ENCODE data around the gene PRCC.
A peak's percentile ranks its signal among the peaks of the same experiment; 100 is the strongest.

The PRCC gene

DNA sequence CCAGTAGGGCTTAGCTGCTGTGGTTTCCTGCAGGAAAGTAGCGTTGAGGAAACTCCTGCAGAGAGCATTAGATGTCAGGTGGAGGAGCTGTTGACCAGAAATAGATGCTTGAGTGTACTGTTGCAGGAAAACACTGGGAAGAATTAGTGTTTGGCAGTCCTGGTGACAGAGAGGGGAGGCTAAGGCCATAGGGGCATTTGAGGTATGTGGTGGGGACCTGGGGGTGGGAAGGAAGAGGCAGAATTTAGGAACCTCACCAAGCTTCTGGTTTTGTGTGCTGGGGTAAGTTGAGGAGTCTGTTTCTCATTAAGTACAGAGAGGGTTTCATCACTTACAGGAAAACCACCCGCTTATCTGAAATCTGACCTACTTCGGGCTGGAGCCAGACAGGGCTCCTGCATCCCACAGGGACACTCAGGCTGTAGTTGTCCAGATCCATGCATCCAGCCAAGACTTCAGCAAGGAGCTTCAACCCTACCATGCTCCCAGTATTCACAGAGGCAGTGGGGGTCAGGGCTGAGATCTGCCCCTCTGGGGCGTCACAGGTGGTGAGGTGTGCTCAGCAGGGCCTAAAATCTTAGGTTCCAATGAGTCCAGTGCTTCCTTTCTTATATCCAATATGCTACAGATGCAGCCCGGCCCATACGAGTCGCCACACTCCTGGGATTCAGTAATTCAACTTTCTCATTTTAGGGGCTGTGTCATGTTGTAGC, 34.2 kb downstream of the PRCC start:
- no peak for DNase-seq

DNA sequence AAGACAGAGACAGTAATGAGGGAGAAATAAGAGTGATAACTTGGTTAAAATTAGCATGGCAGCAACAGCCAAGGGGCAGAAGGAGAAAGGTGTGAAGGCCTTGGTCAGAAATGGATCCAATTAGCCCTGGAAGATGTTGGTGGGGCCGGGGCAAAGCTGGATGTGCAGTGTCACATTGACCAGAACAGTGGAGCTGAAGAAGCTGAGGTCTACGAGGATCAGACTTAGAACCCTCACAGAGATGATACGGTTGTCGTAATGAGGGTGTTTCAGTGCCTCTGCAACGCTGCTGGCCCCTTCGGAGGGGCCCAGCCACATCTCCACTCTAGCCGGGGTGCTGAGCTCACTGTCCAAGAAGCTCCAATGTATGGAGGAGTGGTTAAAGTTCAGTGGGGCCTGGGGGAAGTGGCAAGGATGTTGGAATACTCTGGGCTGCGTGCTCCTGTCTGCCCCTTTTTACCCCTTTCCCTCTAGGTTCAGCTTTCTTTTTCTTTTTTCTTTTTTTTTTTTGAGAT, 35.1 kb downstream of the PRCC start:
- DNase-seq, result no peak

DNA sequence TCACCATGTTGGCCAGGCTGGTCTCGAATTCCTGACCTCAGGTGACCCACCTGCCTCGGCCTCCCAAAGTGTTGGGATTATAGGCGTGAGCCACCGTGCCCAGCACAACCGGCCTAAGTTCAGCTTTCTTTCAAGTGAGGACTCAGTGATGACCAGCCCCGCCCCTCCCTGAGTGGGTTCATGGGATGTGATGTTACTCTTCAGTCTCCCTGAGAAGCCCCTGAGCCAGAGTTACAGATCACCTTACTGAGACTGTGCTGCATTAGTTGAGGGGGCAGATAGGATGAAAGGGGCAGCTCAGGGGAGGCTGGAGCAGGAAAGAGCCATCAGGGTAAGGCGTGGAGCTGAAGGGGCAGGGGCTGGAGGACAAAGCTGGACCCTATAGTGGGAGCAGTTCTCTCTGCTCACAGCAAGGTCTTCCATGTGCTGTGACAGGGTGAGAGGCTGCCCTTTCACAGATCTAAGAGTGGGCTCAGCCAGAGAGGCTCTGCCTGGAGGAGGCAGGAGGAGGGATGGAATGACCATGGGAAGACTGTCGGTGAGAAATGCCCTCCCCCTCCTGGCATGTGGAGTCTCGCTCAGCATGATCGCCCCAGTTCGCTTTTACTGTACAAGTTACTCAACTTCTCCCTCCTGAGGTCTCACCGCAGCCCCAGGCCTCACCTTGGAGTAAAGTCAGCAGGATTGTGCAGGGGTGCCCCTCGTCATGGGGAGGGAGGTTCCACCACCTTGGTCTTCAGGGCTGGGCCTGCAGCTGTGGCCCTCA, 35.9 kb downstream of the PRCC start:
- DNase-seq, result no peak

DNA sequence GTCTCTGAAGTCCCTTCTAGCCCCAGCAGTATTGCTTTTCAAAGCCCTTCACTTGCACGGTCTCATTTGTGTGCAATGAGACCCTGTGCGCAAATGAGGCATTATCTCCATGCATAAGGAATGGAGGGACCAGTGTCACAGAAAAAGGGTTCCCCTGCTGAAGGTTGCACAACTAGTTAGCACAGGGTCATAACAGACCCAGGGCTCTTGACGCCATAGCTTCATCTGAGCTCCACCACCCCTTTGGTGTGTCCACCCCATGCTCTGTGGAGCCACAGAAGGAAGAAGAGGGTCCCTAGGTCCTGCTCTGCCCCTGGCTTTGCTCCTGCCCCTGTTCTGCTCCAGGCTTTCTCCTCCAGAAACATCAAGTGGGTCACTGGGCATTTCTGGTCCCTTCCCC, 36.7 kb downstream of the PRCC start:
- no peak for DNase-seq

DNA sequence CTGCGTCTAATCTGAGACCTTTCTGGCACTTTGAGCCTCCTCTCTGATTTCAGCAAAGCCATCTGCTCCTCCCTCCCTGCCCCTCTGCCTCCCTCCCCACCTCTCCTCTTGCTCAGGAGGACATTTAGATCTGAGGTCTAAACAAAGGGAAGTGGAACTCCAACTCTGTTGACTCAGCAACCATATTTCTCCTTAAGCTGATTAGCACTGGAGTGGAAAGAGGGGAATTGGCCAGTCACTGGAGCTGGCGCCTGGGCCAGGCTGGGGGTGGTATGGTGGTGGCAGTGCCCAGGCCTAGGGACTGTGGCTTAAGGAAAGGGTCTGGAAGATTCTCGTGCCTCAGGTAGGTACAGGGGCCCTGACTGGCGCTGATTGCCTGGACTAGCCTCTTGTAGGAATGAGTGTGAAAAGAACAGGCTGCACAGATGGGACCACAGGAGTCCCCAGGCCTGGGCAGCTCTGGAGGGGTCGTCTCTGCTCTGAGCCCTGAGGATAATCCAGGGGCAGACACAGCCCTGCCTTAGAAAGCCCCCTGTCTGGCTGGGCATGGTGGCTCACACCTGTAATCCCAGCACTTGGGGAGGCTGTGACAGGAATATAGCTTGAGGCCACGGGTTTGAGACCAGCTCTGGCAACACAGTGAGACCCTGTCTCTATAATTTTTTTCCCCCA, 37.4 kb downstream of the PRCC start:
- DNase-seq, result no peak

DNA sequence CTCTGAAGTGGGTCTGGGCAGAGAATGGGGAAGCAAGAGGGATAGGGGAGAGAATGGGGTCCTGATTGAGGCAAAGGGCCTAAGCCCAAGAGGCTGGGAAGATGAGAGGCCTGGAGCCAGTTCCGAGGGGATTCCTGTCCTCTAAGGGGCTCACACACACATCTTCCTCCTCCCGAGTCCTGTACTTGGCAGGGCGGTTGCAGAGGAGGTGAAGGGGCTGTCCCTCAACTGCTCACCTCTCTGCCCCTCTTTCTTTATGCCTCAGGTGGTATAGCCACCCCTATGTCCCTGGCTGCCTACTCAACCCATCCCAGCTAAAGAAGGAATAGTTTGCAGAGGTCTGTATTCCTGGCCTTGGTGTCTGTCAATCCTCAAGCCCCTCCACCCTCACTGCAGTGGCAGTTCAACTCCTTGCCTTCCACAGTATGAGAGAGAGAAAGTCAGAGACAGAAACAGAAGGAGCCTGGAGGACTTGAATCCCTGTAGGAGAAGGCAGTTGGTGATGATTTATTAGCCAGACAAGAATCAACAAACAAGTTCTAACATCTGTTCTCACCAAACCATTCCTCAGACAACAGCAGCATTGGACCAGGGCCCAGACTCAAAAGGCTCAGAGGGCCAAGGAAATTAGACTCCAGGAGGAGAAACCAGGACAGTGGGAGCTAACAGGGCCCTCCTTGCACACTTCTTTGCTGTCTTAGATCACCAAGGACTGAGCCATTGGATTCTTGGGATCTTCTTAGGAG, 38.6 kb downstream of the PRCC start:
- no peak for DNase-seq

DNA sequence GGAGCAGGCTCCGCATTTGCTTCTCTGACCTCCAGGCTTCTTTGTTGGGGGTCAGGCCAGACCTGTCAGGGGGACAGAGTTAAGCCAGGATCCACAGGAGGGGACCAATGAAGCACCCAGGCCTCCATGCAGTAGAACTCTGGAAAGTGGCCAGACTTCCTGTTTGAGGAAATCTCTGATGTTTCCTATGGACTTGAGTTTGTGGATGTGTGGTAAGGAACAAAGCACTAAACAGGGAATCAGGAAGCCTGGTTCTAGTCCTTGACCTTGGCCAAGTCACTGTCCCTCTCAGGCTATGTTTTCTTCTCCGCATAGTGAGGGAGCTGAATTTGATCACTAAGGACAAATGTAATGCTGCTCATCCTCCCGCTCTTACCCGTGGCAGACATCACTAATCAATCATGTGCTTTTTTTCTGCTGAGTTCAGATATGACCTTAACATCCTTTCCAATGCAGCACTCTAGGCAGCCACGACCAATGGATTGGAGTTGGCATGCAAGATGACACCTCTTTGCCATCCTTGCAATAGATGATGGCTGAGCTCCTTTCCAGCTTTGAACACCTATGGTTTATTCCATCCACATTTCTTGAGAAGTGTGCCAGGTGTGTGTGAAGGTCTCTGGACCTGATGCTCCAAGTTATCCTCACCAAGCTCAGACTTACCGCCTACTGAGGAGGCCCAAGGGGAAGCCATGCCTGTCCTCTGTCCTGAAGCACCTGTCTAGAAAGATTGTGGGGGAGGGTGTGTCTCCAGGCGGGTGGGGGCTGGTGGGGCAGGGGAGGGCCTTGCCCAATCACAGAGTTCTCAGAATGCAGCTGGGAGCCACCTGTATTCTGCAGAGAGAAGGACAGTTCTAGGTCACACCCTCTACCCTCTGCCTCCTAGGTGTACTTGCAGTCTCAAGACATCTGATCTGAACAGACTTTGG, 39.4 kb downstream of the PRCC start:
- DNase-seq, result no peak

DNA sequence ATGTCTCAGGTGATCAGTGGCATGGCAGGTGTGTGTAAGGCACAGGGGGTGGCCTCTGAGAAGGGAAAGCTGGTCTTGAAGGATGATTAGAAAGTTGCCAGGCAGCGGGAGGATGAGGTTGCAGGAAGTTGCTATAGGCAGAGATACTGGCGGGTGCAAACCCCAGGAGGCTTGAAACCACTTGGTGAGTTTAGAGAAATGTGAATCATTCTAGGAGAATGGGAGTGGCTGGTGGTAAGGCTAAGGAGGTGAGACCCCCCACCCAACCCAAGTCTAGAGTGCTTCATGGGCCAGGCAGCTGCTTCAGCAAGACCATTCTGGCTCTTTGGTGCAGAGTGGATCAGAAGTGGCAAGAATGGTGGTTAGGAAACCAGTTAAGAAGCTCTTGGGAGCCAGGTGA, 40.3 kb downstream of the PRCC start:
- DNase-seq, result no peak

DNA sequence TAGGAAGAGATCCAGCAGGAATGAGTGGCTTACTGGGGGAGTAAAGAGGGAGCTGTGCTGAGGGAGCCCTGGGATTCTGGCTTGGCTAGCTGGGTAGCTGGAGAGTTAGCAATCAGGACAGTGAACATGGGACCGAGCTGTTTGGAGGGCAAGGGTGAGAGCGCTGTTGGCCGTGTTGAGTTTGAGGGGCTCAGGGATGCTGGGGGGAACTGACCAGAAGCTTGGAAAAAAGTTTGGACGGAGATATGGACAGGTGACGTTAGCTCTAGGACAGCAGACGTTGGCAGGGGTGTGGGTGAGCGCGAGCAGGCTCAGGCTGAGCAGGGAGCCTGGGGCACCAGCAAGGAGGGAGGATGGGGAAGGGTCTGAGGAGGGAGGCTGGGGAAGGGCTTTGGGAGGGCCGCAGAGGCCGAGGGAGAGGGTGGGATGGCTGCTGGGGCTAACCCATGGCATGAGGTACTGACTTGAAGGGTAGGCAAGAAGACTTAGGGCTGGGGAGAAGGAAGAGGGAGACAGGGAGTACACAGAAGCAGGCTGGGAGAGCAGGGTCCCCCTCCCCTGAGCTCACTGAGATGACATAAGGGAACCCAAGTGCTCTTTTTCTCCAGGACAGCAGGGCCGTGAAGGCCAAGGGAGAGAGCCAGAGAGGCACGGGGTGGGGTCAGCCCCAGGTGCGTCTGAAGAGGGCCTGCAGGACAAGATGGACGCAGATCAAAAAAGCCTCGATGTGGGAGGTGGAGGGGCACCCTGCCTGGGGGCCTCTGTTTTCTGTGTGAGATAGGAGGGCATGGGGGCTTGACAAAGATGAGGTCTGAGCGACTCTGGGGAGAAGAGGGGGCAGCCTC, 41.1 kb downstream of the PRCC start:
- DNase-seq, result no peak

DNA sequence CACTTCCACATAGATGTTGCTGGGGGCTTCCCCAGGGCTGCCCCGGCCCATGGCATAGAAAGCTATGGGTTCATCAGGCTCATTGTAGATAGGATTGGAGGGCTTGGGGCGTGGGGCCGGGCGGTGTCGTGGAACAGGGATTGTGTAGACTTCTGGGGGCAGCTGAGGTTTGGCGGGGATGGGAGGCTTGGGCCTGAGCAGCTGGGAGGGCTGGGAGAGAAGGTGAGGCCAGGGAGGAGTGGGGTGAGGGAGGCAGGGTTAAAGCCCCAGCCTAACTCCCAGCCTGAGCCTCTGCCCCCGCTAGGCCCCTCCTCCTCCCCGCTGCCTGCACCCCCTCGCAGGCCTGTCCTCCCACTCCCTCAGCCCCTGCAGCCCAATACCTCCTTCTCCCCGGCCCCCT, 41.9 kb downstream of the PRCC start:
- no peak for DNase-seq

DNA sequence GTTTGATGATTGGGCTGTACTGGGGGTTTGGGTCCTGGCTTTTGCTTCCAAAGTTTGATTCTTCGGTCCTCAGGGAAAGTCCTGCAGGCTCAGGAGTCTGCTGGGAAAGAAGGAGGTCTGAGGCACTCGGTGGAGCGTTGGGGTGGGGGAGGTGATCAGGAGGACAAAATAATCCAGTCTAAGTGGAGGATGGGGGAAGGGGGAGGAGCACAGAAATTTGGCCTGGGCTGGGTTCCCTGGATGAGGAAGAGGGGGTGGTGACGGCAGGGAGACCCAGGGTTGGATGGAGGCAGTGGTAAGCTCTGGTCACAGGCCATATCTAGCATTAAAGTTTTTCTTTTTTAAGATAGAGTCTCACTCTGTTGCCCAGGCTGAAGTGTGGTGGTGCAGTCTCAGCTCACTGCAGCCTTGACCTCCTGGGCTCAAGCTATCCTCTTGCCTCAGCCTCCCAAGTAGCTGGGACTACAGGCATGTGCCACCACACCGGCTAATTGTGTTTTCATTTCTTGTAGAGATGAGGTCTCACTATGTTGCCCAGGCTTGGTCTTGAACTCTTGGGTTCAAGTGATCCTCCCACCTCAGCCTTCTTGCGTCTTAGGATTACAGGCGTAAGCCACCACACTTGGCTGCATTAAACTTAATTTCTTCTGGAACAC, 42.5 kb downstream of the PRCC start:
- no peak for DNase-seq

DNA sequence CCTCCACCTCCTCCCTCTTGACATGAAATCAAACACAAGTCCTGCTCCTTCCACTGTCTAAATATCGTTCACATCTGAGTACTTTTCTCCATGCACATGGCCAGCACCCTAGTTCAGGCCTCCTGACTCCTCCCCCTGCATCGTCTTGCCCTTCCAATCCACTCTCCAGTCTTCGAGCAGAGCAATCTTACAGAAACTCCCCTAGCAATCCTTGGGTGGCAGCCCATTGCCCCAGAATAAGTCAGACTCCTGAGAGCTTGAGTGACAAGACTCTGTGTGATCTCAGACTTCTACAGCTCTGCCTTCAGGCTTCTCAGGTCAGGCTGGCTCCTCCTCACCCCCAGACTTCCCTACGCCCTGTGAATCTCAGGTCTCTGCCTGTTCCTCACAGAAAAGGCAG, 43.8 kb downstream of the PRCC start:
- DNase-seq, result no peak

DNA sequence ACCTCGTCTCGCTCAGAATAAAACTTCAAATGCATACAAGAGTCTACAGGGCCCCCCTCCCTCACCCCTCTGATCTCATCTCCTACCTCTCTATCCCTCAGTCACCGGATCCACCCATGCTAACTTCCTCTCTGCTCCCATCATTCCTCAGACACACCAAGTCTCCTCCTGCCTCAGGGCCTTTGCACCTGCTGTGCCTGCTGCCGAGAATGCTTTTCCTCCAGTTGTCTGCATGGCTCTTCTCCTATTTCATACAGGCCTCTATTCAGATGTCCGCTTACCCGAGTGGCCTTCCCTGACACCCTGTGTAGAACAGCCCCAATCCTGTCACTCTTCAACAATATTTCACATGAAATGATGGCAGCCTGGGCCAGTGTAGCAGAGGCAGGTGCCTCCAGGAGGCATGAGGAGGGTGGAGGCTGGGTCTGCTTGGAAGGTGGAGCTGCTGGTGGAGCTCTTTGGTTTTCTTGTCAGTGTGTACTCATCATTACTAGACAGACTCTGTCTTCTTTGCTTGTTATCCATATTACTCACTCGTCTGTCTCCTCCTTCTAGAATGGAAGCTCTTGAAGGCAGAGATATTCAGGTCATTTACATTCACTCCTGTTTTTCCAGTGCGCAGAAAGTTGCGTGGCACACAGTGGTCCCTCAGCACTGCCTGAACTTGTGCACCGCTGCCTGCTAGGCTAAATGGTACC, 45.1 kb downstream of the PRCC start:
- DNase-seq, result no peak

DNA sequence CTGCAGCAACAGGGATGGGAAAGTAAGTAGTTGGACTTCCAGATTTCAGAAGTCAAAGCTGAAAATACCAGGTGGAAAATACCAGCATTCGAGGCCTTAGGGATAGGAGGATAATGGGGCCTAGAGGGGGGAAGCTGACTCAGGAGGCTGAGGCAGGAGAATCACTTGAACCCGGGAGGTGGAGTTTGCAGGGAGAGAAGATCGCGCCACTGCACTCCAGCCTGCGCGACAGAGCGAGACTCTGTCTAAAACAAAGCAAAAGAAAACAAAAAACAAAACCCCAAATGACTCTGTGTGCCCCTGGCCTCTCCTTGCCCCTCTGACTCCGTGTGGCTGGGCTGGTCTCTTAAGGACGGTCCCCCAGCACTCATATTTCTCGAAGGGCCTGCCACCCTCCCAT, 46.0 kb downstream of the PRCC start:
- no peak for DNase-seq

DNA sequence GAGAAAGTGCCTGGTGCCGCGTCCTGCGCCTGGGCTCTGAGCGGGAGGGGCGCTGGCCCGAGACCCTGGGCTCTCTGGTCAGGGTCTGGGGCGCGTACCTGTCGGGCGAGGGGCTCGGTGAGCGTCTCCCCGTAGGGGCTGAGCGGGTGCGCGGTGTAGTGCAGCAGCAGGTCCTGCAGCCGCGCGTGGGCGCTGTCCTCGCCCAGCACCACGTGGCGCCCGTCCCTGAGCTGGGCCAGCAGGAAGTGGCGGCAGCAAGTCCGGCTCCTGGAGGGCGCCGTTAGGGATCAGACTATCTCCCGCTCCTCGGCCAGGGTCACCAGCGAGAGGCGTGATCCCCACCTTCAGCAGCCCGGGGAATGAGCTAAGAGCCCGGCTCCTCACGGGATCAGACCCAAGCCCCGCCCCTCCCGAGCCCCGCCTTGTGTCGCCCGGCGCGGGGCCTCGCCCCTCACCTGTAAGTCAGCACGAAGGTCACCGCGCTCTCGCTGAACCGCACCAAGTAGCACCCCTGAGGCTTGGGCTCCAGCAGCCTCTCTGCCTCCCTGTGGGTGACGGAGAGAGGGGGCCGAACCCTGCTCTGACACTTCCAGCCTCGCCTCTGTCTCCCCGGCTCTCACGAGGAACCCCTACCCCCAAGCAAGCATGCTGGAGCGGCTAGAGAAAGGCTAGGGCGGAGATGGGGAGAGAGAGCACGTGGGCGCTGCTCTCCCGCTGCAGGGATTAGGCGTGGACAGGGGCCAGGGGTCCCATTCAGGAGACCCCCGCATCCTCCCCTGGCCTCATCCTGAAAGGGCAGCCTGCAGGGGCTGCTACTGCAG, 46.6 kb downstream of the PRCC start:
- peak; percentile 77 for DNase-seq

DNA sequence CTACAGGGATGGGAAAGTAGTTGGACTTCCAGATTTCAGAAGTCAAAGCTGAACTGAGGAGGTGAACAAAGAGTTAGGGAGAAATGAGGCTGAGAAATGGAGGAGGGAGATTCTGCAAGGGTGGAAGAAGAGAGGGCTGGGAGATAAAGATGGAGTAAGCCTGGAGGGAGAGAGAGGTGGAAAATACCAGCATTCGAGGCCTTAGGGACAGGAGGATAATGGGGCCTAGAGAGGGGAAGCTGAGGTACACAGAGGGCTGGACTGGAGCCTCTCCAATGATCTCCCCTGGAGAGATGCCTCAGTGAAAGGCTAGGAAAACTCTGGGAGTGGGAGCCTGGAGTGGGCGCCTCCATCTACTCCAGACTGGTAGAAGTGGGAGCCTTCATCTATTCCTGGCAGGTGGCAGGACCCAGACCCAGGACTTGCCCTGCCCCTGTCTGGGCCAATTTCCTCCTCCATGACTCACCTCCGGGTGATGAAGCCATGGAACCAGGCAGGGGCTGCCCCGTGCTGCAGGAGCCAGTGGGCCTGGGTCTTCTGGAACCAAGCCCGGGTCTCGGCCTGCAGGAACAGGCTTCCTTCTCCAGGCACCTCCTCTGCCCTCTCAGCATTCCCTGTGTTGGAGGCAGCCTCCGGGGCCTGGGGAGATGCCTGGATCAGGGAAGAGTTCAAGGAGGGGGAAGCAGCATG, 47.4 kb downstream of the PRCC start:
- DNase-seq, result peak; percentile 47

DNA sequence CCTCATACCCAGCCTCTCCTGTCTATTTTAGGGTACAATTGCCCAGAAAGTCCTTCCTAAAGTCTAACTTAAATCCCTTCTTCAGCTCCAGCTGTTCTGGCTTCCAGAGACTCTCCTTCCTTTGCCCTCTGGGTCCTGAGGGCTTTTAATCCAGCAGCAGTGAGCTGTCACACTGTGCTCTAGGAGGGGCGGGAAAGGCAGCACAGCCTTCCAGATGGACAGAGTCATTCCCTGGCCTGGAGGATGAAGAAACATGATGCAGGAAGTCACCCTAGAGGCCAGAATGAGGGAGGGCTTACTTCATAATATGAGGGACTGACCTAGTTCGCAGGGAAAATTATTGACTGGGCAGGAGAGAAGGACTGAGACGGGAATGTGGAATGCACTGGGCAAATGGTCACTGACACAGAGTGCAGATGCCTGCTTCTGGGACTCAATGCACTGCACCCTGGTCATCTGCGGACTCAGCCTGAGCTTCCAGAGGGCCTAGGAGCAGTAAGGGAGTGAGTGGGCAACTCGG, 48.0 kb downstream of the PRCC start:
- DNase-seq, result no peak

DNA sequence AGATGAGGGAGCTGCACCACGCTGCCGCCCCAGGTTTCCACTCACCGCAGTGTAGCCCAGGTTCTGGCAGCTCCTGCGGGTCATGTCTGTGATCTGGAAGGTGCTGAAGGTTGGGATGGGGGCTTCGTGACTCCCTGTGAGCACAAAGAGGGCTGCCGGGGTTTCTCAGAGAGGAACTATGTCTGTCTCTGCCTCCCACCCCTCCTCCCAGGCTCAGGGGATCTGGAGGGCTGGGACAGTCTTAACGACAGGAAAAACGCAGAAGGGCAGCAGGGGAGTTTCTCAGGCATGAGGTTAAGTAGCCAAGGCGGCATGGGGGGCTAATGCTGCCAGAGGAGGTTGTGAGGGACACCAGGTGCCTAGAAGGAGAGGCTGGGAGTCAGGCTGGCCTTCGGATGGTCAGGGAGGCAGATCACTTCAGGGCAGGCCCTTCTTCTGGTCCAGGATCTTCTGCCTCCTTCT, 48.7 kb downstream of the PRCC start:
- DNase-seq, result no peak
